Measurements from ENCODE around the gene PNPLA2. TPM values are rescaled to one million over a fixed set of nuclear protein-coding genes. Genes with fewer than 3 reads are reported as not detected.

Gene PNPLA2
- total and polyA plus RNA-seq, 10 of the 15 experiments (the other 5 are each of a cell fraction or from before 2014, with no cell fraction given): 0.19 to 34.0 (median 8.1) TPM

DNA sequence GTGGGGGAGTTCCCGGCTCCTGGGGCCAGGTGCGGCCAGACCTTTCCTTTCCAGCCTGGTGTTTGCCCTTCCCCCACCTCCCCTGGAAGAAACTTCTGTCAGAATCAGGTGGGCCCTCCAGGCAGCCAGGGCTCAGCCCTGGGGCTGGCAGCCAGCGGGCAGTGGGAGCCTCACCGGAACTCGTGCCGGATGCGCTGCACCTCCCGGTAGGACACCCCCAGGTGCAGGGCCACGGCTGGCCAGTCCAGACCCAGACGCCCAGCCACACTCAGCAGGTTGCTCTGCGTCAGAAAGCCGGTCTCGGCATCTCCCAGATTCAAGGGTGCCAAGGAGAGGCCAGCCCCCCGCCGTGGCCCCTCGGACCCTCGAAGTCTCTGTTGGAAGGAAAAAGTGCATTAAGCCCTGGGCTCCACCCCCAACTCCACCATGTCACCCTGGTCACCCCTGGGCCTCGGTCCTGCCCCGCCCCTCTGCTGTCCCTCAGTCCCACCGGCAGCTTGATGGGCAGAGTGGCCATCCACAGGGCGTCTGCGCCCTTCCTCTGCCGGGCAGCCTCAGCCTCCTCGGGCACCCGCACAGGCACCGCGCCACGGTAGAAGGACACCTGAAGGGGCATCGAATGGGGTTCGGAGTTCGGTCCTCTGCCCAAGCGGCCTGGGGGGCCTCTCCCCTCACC, 18.9 kb upstream of the PNPLA2 start:
- peaks cover 38% of the 10 kb centered on the region for H3K79me2 ChIP-seq (ENCODE audit: control insufficient read depth, insufficient read depth, low read length)
- POLR2A ChIA-PET: no interaction called here
- H2AFZ ChIP-seq (ENCODE audit: control insufficient read depth, low read depth, low read length): no peak overlapping the region
- ATAC-seq (no peak), FAIRE-seq (no peak), DNase-seq (ENCODE audit: low read depth, low spot score) (no peak)
- no peaks in the 10 kb centered on the region for H3K9me3 ChIP-seq (replicated peaks; ENCODE audit: control insufficient read depth, insufficient read depth, low read length)
- RAD21 ChIA-PET (ENCODE audit: unreplicated experiment): no interaction called here
- in situ Hi-C loops (cut with MboI) (loop anchor here (25.0 kb wide), 1 partner anchor 1588 kb away; the partner anchor contains the start of gene CD81), intact Hi-C loops (cut with micrococcal nuclease; ENCODE audit: unreplicated experiment) (loop anchor here (5.0 kb wide), 1 partner anchor 52 kb away; the partner anchor contains the start of gene TALDO1)
- BruUV-seq (replicated peaks): TSS peak; percentile 18
- no peaks in the 10 kb centered on the region for H4K20me1 ChIP-seq (ENCODE audit: control insufficient read depth, insufficient read depth)
- TF ChIP-seq DPF2 (IDR thresholded peaks at IDR 0.05) (no peak), RB1 (IDR thresholded peaks at IDR 0.05; ENCODE audit: borderline replicate concordance) (no peak), SMARCA5 (IDR thresholded peaks at IDR 0.05) (no peak), RELA (IDR thresholded peaks at IDR 0.05; ENCODE audit: borderline replicate concordance, partially characterized antibody) (no peak), STAT3 (IDR thresholded peaks at IDR 0.05; ENCODE audit: low read depth, low read length) (no peak), YY1 (IDR thresholded peaks at IDR 0.05; ENCODE audit: low read depth, low read length) (no peak), JUND (IDR thresholded peaks at IDR 0.05; ENCODE audit: low read depth, low read length) (no peak), NBN (IDR thresholded peaks at IDR 0.05) (no peak), MXI1 (IDR thresholded peaks at IDR 0.05; ENCODE audit: low read depth, low read length) (no peak), NR2C1 (IDR thresholded peaks at IDR 0.05) (no peak), ATF2 (IDR thresholded peaks at IDR 0.05; ENCODE audit: low read length) (no peak), MYC (IDR thresholded peaks at IDR 0.05; ENCODE audit: insufficient read depth, insufficient read length, insufficient replicate concordance, low read length, severe bottlenecking) (no peak), IKZF2 (IDR thresholded peaks at IDR 0.05) (no peak), TCF7 (IDR thresholded peaks at IDR 0.05; ENCODE audit: borderline replicate concordance) (no peak)
- TF ChIP-seq, protein P1, sequence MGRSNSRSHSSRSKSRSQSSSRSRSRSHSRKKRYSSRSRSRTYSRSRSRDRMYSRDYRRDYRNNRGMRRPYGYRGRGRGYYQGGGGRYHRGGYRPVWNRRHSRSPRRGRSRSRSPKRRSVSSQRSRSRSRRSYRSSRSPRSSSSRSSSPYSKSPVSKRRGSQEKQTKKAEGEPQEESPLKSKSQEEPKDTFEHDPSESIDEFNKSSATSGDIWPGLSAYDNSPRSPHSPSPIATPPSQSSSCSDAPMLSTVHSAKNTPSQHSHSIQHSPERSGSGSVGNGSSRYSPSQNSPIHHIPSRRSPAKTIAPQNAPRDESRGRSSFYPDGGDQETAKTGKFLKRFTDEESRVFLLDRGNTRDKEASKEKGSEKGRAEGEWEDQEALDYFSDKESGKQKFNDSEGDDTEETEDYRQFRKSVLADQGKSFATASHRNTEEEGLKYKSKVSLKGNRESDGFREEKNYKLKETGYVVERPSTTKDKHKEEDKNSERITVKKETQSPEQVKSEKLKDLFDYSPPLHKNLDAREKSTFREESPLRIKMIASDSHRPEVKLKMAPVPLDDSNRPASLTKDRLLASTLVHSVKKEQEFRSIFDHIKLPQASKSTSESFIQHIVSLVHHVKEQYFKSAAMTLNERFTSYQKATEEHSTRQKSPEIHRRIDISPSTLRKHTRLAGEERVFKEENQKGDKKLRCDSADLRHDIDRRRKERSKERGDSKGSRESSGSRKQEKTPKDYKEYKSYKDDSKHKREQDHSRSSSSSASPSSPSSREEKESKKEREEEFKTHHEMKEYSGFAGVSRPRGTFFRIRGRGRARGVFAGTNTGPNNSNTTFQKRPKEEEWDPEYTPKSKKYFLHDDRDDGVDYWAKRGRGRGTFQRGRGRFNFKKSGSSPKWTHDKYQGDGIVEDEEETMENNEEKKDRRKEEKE (IDR thresholded peaks at IDR 0.05): no peak
- SMC1A ChIA-PET (ENCODE audit: uncharacterized antibody, unreplicated experiment): no interaction called here
- no peaks in the 10 kb centered on the region for H3K27me3 ChIP-seq (replicated peaks in 1 of 2; ENCODE audit: control insufficient read depth in 2 of 2, insufficient read depth in 2 of 2, low read length in 1 of 2)
- H3K4me1 ChIP-seq (ENCODE audit: control insufficient read depth, insufficient read depth, low read length): peaks cover 26% of the 10 kb centered on the region
- no peak overlapping the region for H3K27ac ChIP-seq (ENCODE audit: control insufficient read depth, insufficient read depth)
- 95% methylated on average over 32 of the region's 32 CpGs for WGBS (ENCODE audit: insufficient coverage, insufficient replicate concordance, low lambda C conversion rate, missing lambda C conversion rate)
- CTCF ChIA-PET: no interaction called here
- H3K36me3 ChIP-seq (ENCODE audit: control insufficient read depth in 2 of 2, insufficient read depth in 2 of 2, low read length in 1 of 2): peaks cover 0 to 10% of the 10 kb centered on the region in 2 experiments; a peak in 2 of 4 replicates
- no peak overlapping the region for H3K4me3 ChIP-seq
- no peak overlapping the region for H3K9ac ChIP-seq (ENCODE audit: control insufficient read depth, insufficient read depth, low read length)
- H3K4me2 ChIP-seq (ENCODE audit: control insufficient read depth, insufficient read depth): no peak overlapping the region

All from GM12878 (cell line).